ENCODE data around the gene FMNL2. TPM values are rescaled to one million over a fixed set of nuclear protein-coding genes. Genes with fewer than 3 reads are reported as not detected.

FMNL2 gene
- total RNA-seq, 3 donors from 2014 or later (not counting 1 experiment from before 2014, with no cell fraction given) = 0.34 to 3.0 (median 0.78) TPM

- Histone ChIP-seq H3K36me3 (ENCODE audit: control insufficient read depth, insufficient read depth, low read length) (no peaks in the 10 kb centered on the region), H3K4me1 (ENCODE audit: control insufficient read depth, insufficient read depth, low read length) (no peaks in the 10 kb centered on the region), H3K4me3 (ENCODE audit: low read length) (no peak overlapping the region), H3K9me3 (ENCODE audit: control insufficient read depth, insufficient read depth, low read length) (no peaks in the 10 kb centered on the region), H3K27me3 (ENCODE audit: control insufficient read depth, insufficient read depth, low read length) (no peaks in the 10 kb centered on the region), H3K27ac (ENCODE audit: low read length) (no peak overlapping the region)
- no peaks in the 10 kb centered on the region for H3K36me3 Mint-ChIP-seq
- no peaks in the 10 kb centered on the region for H3K9me3 Mint-ChIP-seq
- DNase-seq = no peak
- TF ChIP-seq, protein P1, sequence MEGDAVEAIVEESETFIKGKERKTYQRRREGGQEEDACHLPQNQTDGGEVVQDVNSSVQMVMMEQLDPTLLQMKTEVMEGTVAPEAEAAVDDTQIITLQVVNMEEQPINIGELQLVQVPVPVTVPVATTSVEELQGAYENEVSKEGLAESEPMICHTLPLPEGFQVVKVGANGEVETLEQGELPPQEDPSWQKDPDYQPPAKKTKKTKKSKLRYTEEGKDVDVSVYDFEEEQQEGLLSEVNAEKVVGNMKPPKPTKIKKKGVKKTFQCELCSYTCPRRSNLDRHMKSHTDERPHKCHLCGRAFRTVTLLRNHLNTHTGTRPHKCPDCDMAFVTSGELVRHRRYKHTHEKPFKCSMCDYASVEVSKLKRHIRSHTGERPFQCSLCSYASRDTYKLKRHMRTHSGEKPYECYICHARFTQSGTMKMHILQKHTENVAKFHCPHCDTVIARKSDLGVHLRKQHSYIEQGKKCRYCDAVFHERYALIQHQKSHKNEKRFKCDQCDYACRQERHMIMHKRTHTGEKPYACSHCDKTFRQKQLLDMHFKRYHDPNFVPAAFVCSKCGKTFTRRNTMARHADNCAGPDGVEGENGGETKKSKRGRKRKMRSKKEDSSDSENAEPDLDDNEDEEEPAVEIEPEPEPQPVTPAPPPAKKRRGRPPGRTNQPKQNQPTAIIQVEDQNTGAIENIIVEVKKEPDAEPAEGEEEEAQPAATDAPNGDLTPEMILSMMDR (IDR thresholded peaks at IDR 0.05) = no peak
- H3K4me1 Mint-ChIP-seq = no peaks in the 10 kb centered on the region
- H3K27me3 Mint-ChIP-seq (ENCODE audit: low read depth in 2 of 2) = peaks cover 0 to 3% of the 10 kb centered on the region in 2 donors
- intact Hi-C loops (cut with micrococcal nuclease) = no loop called here
- no peak overlapping the region for H3K27ac Mint-ChIP-seq
- H3K4me3 Mint-ChIP-seq = no peak overlapping the region
- no peak for ATAC-seq
Observed at GRCh38 chr2:152344579-152345195, 9.7 kb downstream of the FMNL2 start.

DNA sequence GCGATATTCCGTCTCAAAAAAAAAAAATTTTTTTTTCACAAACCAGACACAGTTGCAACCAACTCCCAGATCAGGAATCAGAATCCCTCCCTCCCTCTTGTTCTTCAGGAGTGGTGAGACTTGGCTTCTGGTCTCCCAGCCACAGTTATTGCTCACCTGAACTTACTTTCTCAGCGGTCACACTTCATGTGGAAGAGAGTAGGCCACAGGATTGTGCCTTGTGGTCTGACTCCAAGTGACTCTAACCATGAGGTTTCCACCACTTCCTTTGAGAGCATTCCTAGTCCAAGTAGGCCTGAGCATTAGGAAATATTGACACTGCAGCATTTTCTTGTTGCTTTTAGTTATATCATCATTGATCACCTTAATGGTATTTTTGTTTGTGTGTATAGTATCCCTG is 12.1 kb downstream of the FMNL2 start:
- H3K9me3 ChIP-seq (ENCODE audit: control insufficient read depth, insufficient read depth, low read length) = no peaks in the 10 kb centered on the region
- no peaks in the 10 kb centered on the region for H3K27me3 ChIP-seq (ENCODE audit: control insufficient read depth, insufficient read depth, low read length)
- 91% methylated on average over 3 of the region's 3 CpGs for WGBS (ENCODE audit: insufficient coverage)
- H3K4me3 ChIP-seq (ENCODE audit: low read length) = no peak overlapping the region
- Mint-ChIP-seq H3K4me1 (no peaks in the 10 kb centered on the region), H3K36me3 (no peaks in the 10 kb centered on the region), H3K9me3 (no peaks in the 10 kb centered on the region), H3K4me3 (no peak overlapping the region), H3K27me3 (ENCODE audit: low read depth in 2 of 2) (peaks cover 0 to 4% of the 10 kb centered on the region in 2 donors), H3K27ac (no peak overlapping the region)
- no peaks in the 10 kb centered on the region for H3K4me1 ChIP-seq (ENCODE audit: control insufficient read depth, insufficient read depth, low read length)
- H3K27ac ChIP-seq (ENCODE audit: low read length) = no peak overlapping the region
- H3K36me3 ChIP-seq (ENCODE audit: control insufficient read depth, insufficient read depth, low read length) = no peaks in the 10 kb centered on the region
- intact Hi-C loops (cut with micrococcal nuclease) = no loop called here
- DNase-seq (no peak), ATAC-seq (no peak)
- TF ChIP-seq, protein P1 (IDR thresholded peaks at IDR 0.05) = no peak

- TF ChIP-seq, protein P1 (IDR thresholded peaks at IDR 0.05) = no peak
- no peaks in the 10 kb centered on the region for H3K36me3 Mint-ChIP-seq
- no peaks in the 10 kb centered on the region for H3K27me3 ChIP-seq (ENCODE audit: control insufficient read depth, insufficient read depth, low read length)
- ATAC-seq (no peak), DNase-seq (no peak)
- H3K4me1 Mint-ChIP-seq = no peaks in the 10 kb centered on the region
- 79% methylated on average over 2 of the region's 3 CpGs for WGBS (ENCODE audit: insufficient coverage)
- no peak overlapping the region for H3K4me3 ChIP-seq (ENCODE audit: low read length)
- intact Hi-C loops (cut with micrococcal nuclease) = no loop called here
- H3K27ac Mint-ChIP-seq = no peak overlapping the region
- no peaks in the 10 kb centered on the region for H3K9me3 Mint-ChIP-seq
- H3K4me1 ChIP-seq (ENCODE audit: control insufficient read depth, insufficient read depth, low read length) = no peaks in the 10 kb centered on the region
- no peak overlapping the region for H3K27ac ChIP-seq (ENCODE audit: low read length)
- H3K4me3 Mint-ChIP-seq = no peak overlapping the region
- H3K9me3 ChIP-seq (ENCODE audit: control insufficient read depth, insufficient read depth, low read length) = no peaks in the 10 kb centered on the region
- no peaks in the 10 kb centered on the region for H3K36me3 ChIP-seq (ENCODE audit: control insufficient read depth, insufficient read depth, low read length)
- peaks cover 0 to 4% of the 10 kb centered on the region in 2 donors for H3K27me3 Mint-ChIP-seq (ENCODE audit: low read depth in 2 of 2)
Observed at GRCh38 chr2:152348388-152348787, 13.4 kb downstream of the FMNL2 start.

DNA sequence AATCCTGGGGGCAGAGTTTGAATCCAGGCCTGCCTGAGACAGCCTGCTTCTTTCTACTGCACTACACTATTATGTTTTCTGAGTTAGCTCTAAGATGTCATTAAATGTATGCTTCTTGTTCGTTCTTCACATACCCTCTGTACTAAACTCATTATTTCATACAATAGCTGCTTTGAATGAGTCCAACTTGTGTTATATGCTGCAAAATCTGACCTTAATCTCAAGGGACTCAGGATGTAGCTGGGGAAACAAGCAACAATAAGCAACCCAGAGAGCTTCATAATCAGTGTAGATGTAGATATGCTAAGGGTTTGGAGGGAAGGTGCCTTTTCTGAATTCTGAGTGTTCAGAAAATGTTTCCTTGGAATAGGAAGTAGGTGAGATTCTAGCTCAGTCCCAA is 14.4 kb downstream of the FMNL2 start:
- Histone ChIP-seq H3K27ac (ENCODE audit: low read length) (no peak overlapping the region), H3K4me1 (ENCODE audit: control insufficient read depth, insufficient read depth, low read length) (no peaks in the 10 kb centered on the region), H3K36me3 (ENCODE audit: control insufficient read depth, insufficient read depth, low read length) (no peaks in the 10 kb centered on the region), H3K9me3 (ENCODE audit: control insufficient read depth, insufficient read depth, low read length) (no peaks in the 10 kb centered on the region), H3K4me3 (ENCODE audit: low read length) (no peak overlapping the region), H3K27me3 (ENCODE audit: control insufficient read depth, insufficient read depth, low read length) (no peaks in the 10 kb centered on the region)
- ATAC-seq = no peak
- Mint-ChIP-seq H3K27ac (no peak overlapping the region), H3K4me3 (no peak overlapping the region), H3K4me1 (no peaks in the 10 kb centered on the region), H3K27me3 (ENCODE audit: low read depth in 2 of 2) (peaks cover 0 to 4% of the 10 kb centered on the region in 2 donors), H3K9me3 (no peaks in the 10 kb centered on the region), H3K36me3 (no peaks in the 10 kb centered on the region)
- TF ChIP-seq, protein P1 (IDR thresholded peaks at IDR 0.05) = no peak
- no peak for DNase-seq
- no CpG with 5 or more reads among the region's 1 CpG for WGBS (ENCODE audit: insufficient coverage)
- intact Hi-C loops (cut with micrococcal nuclease) = no loop called here

Measured in natural killer cell (primary cell).